ENCODE data around the gene CRIP1.

- no peak for TF ChIP-seq EP300 (IDR thresholded peaks at IDR 0.05)
- TF ChIP-seq CTCF (IDR thresholded peaks at IDR 0.05) = no peak
- TF ChIP-seq POLR2AphosphoS5 (IDR thresholded peaks at IDR 0.05) = no peak
- TF ChIP-seq POLR2A (IDR thresholded peaks at IDR 0.05) = no peak
Measured at GRCh38 chr14:105492031-105492970, 5.6 kb downstream of the CRIP1 start.

All from sigmoid colon (tissue), 4 donors.